Breast epithelium (tissue), 3 donors: ENCODE results near the gene HMGCL.

Source experiments
- CTCF ChIP-seq, 3 donors: fragments of 450-650 bp; IDR thresholded peaks; one replicate each; pipeline ENCODE4 v1.5.1; 2016 to 2017; ENCODE audit warnings: antibody characterized with exemption in 3 of 3, mild to moderate bottlenecking in 3 of 3, moderate library complexity in 3 of 3
- POLR2AphosphoS5 ChIP-seq, 3 donors: sonication (generic); formaldehyde crosslinking; IDR thresholded peaks; one replicate each; pipeline ENCODE4 v1.6.1; 2017; ENCODE audit warnings: antibody characterized with exemption in 3 of 3

- no peak for TF ChIP-seq CTCF (IDR thresholded peaks at IDR 0.05)
- peak in 1 of 3 donors; percentile 48 for TF ChIP-seq POLR2AphosphoS5 (IDR thresholded peaks at IDR 0.05)
These were observed 40.3 kb upstream of the HMGCL start for GRCh38 chr1:23865543-23865930.
